HEK293 (cell line): ENCODE data around the gene GCAT.
"Not testable (repeated sequence)": the region's sequence is repeated elsewhere in the genome, so short reads cannot be mapped to it uniquely, and the experiment has no call there.

ENCODE experiments used
- CTCF ChIA-PET: fragments of 350-600 bp; formaldehyde crosslinking; extraction: SDS; loops from one replicate; lab custom pipeline; 2021; ENCODE audit warnings: antibody characterized with exemption; lab: Yijun Ruan, JAX
- POLR2A ChIA-PET: fragments of 300-600 bp; formaldehyde crosslinking; extraction: SDS; loops from one replicate; lab custom pipeline; 2020; ENCODE audit warnings: antibody characterized with exemption, inconsistent platforms; lab: Yijun Ruan, JAX
- H3K27ac ChIP-seq: fragments of 200-500 bp; sonication (Bioruptor generic); 2 replicates; pipeline ENCODE4 v1.5.1; 2014; ENCODE audit warnings: low read depth, low read length, control low read depth, inconsistent platforms; ENCODE audit errors: extremely low read depth
- H3K36me3 ChIP-seq, 2 experiments: fragments of 200-500 bp in 1 of 2; sonication (Bioruptor generic) in 1 of 2; 1 replicate in 1 of 2; 2 replicates in 1 of 2; pipeline ENCODE4 v1.5.1; 2014 to 2017; ENCODE audit warnings: inconsistent platforms in 2 of 2, low read length in 2 of 2; ENCODE audit not compliant: control insufficient read depth in 2 of 2, insufficient read depth in 1 of 2
- H3K4me1 ChIP-seq: fragments of 200-500 bp; sonication (Bioruptor generic); 2 replicates; pipeline ENCODE4 v1.5.1; 2014; ENCODE audit warnings: mild to moderate bottlenecking, low read length, inconsistent platforms; ENCODE audit not compliant: control insufficient read depth, insufficient read depth
- H3K4me3 ChIP-seq: 2 replicates; pipeline ENCODE4 v1.5.1; 2011; ENCODE audit warnings: low read depth, mild to moderate bottlenecking, control low read depth, low read length, moderate library complexity
- H3K9me3 ChIP-seq: fragments of 200-500 bp; sonication (Bioruptor generic); 2 replicates; pipeline ENCODE4 v1.5.1; 2014; ENCODE audit warnings: low read depth, low read length, inconsistent platforms; ENCODE audit not compliant: control insufficient read depth, insufficient read depth
- BCL11B ChIP-seq: fragments of 450-650 bp; formaldehyde crosslinking; IDR thresholded peaks from 2 replicates; pipeline ENCODE4 v1.5.1; 2016; ENCODE audit warnings: low read depth, missing biosample characterization, missing genetic modification characterization
- KLF1 ChIP-seq: fragments of 450-650 bp; formaldehyde crosslinking; IDR thresholded peaks from 2 replicates; pipeline ENCODE4 v1.5.1; 2016; ENCODE audit warnings: missing biosample characterization, missing genetic modification characterization
- OSR2 ChIP-seq: fragments of 450-650 bp; formaldehyde crosslinking; IDR thresholded peaks from 2 replicates; pipeline ENCODE4 v1.5.1; 2016; ENCODE audit warnings: missing biosample characterization, missing genetic modification characterization
- PRDM1 ChIP-seq: fragments of 450-650 bp; formaldehyde crosslinking; IDR thresholded peaks from 2 replicates; pipeline ENCODE4; 2016; ENCODE audit warnings: missing biosample characterization, missing genetic modification characterization
- SCRT1 ChIP-seq: fragments of 450-650 bp; formaldehyde crosslinking; IDR thresholded peaks from 2 replicates; pipeline ENCODE4 v1.5.1; 2016; ENCODE audit warnings: missing biosample characterization, missing genetic modification characterization, borderline replicate concordance
- SCRT2 ChIP-seq: fragments of 450-650 bp; formaldehyde crosslinking; IDR thresholded peaks from 2 replicates; pipeline ENCODE4 v1.5.1; 2016; ENCODE audit warnings: missing biosample characterization, missing genetic modification characterization
- SETDB1 ChIP-seq: IDR thresholded peaks from one replicate; pipeline ENCODE4 v1.6.1; 2017; ENCODE audit warnings: mild to moderate bottlenecking, low read length, moderate library complexity, mixed read lengths; ENCODE audit not compliant: insufficient read length
- SP3 ChIP-seq: fragments of 450-650 bp; formaldehyde crosslinking; IDR thresholded peaks from 2 replicates; pipeline ENCODE4 v1.5.1; 2016; ENCODE audit warnings: missing biosample characterization, missing genetic modification characterization
- ZBTB48 ChIP-seq: fragments of 450-650 bp; formaldehyde crosslinking; IDR thresholded peaks from 2 replicates; pipeline ENCODE4 v1.5.1; 2016; ENCODE audit warnings: missing biosample characterization, missing genetic modification characterization
- ZNF175 ChIP-seq: fragments of 450-650 bp; formaldehyde crosslinking; IDR thresholded peaks from 2 replicates; pipeline ENCODE4 v1.5.1; 2016; ENCODE audit warnings: missing biosample characterization, missing genetic modification characterization
- ZNF341 ChIP-seq: fragments of 450-650 bp; formaldehyde crosslinking; IDR thresholded peaks from 2 replicates; pipeline ENCODE4; 2016; ENCODE audit warnings: low read depth, missing biosample characterization, missing genetic modification characterization
- ZNF514 ChIP-seq: fragments of 450-650 bp; formaldehyde crosslinking; IDR thresholded peaks from 2 replicates; pipeline ENCODE4 v1.5.1; 2016; ENCODE audit warnings: missing biosample characterization, missing genetic modification characterization
- ZNF777 ChIP-seq: fragments of 450-650 bp; formaldehyde crosslinking; IDR thresholded peaks from 2 replicates; pipeline ENCODE4 v1.5.1; 2017; ENCODE audit warnings: missing biosample characterization, missing genetic modification characterization, borderline replicate concordance
- ZXDB ChIP-seq: fragments of 450-650 bp; formaldehyde crosslinking; IDR thresholded peaks from 2 replicates; pipeline ENCODE4 v1.5.1; 2016; ENCODE audit warnings: missing biosample characterization, missing genetic modification characterization
- TF ChIP-seq, protein P1 (sequence below): fragments of 450-650 bp; formaldehyde crosslinking; IDR thresholded peaks from 2 replicates; pipeline ENCODE4 v1.5.1; 2017; ENCODE audit warnings: missing biosample characterization, missing genetic modification characterization
- TF ChIP-seq, protein P2 (sequence below): fragments of 450-650 bp; formaldehyde crosslinking; IDR thresholded peaks from 2 replicates; pipeline ENCODE4 v1.5.1; 2016; ENCODE audit warnings: missing biosample characterization, missing genetic modification characterization

The GCAT gene

DNA sequence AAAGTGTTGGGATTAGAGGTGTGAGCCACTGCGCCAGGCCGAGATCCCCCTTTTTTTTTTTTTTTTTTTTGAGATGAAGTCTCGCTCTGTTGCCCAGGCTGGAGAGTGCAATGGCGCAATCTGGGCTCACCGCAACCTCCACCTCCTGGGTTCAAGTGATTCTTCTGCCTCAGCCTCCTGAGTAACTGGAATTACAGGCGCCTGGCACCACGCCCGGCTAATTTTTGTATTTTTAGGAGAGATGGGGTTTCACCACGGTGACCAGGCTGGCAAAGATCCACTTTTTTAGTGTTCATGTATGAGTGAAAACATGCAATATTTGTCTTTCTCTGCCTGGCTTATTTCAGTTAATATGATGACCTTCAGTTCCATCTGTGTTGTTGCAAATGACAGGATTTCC, 7.8 kb upstream of the GCAT start:
- H3K27ac ChIP-seq, H3K4me3 ChIP-seq, H3K36me3 ChIP-seq, H3K9me3 ChIP-seq, H3K4me1 ChIP-seq: not testable (repeated sequence)
- ChIA-PET POLR2A (interaction anchor here (0.7 kb wide), 1 partner anchor 36 kb away, joined by 4 read pairs; no protein-coding TSS in a partner anchor), CTCF (interaction anchor here (0.6 kb wide), 1 partner anchor 167 kb away, joined by 7 read pairs; no protein-coding TSS in a partner anchor)

DNA sequence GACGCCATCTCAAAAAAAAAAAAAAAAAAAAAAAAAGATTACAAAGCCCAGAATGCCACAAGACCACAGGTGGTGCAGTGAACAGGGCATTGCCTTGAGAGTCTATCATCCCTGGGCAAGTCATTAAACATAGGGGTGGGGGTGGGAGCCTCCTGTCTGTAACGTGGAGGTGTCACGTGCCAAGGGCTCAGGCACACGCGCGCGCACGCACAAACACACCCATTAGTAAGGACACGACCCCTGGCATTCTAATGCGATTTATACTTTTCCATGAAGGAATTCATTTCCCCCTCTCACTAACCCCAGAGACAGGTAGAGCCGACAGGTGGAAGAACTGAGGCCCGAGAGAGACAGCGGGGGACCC, 5.8 kb upstream of the GCAT start:
- CTCF ChIA-PET: interaction anchor here (1.4 kb wide), 1 partner anchor 16 kb away, joined by 4 read pairs; no protein-coding TSS in a partner anchor
- Histone ChIP-seq H3K27ac (peak overlapping the region; percentile 48; the same call in 1 of the 2 replicates), H3K4me1 (peaks cover 6% of the 10 kb centered on the region; the same call in 1 of the 2 replicates), H3K9me3 (no peaks in the 10 kb centered on the region), H3K36me3 (no peaks in the 10 kb centered on the region), H3K4me3 (peak overlapping the region; percentile 68)
- POLR2A ChIA-PET: interaction anchor here (0.6 kb wide), 1 partner anchor 13 kb away, joined by 7 read pairs; no protein-coding TSS in a partner anchor
- no peak for TF ChIP-seq ZNF341 (tag by site-specific recombination)
- TF ChIP-seq, protein P1, sequence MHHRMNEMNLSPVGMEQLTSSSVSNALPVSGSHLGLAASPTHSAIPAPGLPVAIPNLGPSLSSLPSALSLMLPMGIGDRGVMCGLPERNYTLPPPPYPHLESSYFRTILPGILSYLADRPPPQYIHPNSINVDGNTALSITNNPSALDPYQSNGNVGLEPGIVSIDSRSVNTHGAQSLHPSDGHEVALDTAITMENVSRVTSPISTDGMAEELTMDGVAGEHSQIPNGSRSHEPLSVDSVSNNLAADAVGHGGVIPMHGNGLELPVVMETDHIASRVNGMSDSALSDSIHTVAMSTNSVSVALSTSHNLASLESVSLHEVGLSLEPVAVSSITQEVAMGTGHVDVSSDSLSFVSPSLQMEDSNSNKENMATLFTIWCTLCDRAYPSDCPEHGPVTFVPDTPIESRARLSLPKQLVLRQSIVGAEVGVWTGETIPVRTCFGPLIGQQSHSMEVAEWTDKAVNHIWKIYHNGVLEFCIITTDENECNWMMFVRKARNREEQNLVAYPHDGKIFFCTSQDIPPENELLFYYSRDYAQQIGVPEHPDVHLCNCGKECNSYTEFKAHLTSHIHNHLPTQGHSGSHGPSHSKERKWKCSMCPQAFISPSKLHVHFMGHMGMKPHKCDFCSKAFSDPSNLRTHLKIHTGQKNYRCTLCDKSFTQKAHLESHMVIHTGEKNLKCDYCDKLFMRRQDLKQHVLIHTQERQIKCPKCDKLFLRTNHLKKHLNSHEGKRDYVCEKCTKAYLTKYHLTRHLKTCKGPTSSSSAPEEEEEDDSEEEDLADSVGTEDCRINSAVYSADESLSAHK (tag by site-specific recombination): no peak
- no peak for TF ChIP-seq OSR2
- TF ChIP-seq ZNF514: no peak
- TF ChIP-seq PRDM1 (tag by site-specific recombination): peak; percentile 51; the same call in 1 of the 2 replicates
- peak; percentile 21; the same call in 1 of the 2 replicates for TF ChIP-seq KLF1 (tag by site-specific recombination)
- no peak for TF ChIP-seq BCL11B (tag by site-specific recombination)
- no peak for TF ChIP-seq ZNF175 (tag by site-specific recombination)
- TF ChIP-seq SP3: no peak
- no peak for TF ChIP-seq SETDB1
- TF ChIP-seq, protein P2, sequence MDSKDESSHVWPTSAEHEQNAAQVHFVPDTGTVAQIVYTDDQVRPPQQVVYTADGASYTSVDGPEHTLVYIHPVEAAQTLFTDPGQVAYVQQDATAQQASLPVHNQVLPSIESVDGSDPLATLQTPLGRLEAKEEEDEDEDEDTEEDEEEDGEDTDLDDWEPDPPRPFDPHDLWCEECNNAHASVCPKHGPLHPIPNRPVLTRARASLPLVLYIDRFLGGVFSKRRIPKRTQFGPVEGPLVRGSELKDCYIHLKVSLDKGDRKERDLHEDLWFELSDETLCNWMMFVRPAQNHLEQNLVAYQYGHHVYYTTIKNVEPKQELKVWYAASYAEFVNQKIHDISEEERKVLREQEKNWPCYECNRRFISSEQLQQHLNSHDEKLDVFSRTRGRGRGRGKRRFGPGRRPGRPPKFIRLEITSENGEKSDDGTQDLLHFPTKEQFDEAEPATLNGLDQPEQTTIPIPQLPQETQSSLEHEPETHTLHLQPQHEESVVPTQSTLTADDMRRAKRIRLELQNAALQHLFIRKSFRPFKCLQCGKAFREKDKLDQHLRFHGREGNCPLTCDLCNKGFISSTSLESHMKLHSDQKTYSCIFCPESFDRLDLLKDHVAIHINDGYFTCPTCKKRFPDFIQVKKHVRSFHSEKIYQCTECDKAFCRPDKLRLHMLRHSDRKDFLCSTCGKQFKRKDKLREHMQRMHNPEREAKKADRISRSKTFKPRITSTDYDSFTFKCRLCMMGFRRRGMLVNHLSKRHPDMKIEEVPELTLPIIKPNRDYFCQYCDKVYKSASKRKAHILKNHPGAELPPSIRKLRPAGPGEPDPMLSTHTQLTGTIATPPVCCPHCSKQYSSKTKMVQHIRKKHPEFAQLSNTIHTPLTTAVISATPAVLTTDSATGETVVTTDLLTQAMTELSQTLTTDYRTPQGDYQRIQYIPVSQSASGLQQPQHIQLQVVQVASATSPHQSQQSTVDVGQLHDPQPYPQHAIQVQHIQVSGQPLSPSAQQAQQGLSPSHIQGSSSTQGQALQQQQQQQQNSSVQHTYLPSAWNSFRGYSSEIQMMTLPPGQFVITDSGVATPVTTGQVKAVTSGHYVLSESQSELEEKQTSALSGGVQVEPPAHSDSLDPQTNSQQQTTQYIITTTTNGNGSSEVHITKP: peak; percentile 33
- TF ChIP-seq ZNF777 (tag by site-specific recombination): peak; percentile 32; the same call in 1 of the 2 replicates
- peak; percentile 59; the same call in 1 of the 2 replicates for TF ChIP-seq SCRT1
- TF ChIP-seq SCRT2 (tag by site-specific recombination): peak; percentile 88; the same call in 1 of the 2 replicates
- TF ChIP-seq ZBTB48 (tag by site-specific recombination): peak; percentile 85; the same call in 1 of the 2 replicates
- TF ChIP-seq ZXDB (tag by site-specific recombination): no peak
